ENCODE data around the gene UBAP1L.
A peak's percentile ranks its signal among the peaks of the same experiment; 100 is the strongest.

Gene UBAP1L

GRCh38 chr15:65086680-65087111 is 28.3 kb downstream of the UBAP1L start:
- TF ChIP-seq, protein P1, sequence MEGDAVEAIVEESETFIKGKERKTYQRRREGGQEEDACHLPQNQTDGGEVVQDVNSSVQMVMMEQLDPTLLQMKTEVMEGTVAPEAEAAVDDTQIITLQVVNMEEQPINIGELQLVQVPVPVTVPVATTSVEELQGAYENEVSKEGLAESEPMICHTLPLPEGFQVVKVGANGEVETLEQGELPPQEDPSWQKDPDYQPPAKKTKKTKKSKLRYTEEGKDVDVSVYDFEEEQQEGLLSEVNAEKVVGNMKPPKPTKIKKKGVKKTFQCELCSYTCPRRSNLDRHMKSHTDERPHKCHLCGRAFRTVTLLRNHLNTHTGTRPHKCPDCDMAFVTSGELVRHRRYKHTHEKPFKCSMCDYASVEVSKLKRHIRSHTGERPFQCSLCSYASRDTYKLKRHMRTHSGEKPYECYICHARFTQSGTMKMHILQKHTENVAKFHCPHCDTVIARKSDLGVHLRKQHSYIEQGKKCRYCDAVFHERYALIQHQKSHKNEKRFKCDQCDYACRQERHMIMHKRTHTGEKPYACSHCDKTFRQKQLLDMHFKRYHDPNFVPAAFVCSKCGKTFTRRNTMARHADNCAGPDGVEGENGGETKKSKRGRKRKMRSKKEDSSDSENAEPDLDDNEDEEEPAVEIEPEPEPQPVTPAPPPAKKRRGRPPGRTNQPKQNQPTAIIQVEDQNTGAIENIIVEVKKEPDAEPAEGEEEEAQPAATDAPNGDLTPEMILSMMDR (conservative IDR thresholded peaks at IDR 0.05; ENCODE audit: control insufficient read depth, insufficient read depth, low read depth, low read length) = peak; percentile 7
- H3K4me3 ChIP-seq (ENCODE audit: control insufficient read depth, low read depth, low read length) = no peak overlapping the region
- no peak for DNase-seq (ENCODE audit: low read depth)

DNA sequence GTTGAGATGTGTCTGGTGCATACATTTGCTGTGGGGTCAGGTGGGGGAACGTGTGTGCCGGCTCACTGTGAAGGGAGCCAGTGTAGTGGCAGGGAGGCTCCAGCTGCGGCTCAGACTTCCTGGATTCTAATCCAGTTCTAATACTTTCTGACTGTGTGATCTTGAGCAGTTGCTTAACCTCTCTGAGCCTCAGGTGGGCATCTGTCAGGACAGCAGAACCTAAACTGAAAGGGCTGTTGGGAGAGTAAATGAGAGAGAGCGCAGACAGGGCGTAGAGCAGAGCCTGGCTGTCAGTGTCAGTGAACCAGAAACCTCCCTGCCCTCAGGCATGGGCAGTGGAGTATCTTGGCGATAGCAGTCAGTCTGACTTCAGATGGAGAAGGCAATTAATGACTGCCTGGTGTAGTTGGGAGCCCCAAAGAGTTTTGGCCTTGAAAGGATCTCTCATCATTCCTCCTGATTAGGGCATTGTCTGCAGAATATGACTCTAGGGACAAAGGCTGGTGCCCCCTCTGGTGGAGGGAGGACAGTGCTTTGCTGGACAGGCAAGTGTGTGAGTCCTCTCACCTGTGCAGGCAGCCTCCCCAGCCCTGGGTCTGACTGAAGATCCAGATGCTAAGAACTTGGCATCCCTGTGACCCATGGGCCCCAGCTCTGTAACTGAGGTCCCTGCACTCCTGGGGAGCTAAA is 28.9 kb downstream of the UBAP1L start:
- TF ChIP-seq, protein P1 (conservative IDR thresholded peaks at IDR 0.05; ENCODE audit: control insufficient read depth, insufficient read depth, low read depth, low read length) = peak; percentile 56
- no peak overlapping the region for H3K4me3 ChIP-seq (ENCODE audit: control insufficient read depth, low read depth, low read length)
- DNase-seq (ENCODE audit: low read depth) = no peak

GRCh38 chr15:65085207-65085753 is 29.7 kb downstream of the UBAP1L start:
- TF ChIP-seq, protein P1 (conservative IDR thresholded peaks at IDR 0.05; ENCODE audit: control insufficient read depth, insufficient read depth, low read depth, low read length) = no peak
- H3K4me3 ChIP-seq (ENCODE audit: control insufficient read depth, low read depth, low read length) = no peak overlapping the region
- no peak for DNase-seq (ENCODE audit: low read depth)

DNA sequence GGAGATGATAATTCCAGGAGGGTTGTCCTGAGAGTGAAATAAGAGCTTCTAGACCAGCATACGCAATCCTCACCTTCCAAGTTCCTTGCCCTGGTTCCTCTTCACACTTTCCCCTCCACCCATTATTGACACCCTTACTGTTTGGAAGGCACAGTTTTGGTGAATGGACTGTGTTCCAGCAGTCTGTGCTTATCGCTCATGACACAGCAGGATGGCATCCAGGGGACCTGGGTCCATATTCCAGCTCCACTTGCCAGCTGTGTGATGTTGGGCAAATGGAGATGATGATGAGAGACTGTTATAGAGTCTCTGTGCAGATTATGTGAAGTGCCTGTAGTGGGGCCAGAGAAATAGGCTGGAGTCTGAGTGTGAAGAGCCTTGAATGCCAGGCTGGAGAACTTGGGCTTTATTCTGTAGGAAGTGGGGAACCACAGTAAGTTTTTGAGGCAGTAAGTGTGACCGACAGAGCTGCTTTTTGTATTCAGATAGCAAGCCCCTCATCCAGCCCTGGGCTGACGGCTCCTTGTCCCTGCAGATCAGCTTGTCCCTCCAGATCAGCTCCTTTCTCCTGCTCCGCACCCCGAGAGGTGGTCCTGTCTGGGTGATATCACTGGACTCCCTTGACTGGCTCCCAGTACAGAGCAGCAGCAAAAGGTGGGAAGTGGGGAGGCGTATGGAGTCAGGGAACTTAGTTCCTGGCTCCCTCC is 30.3 kb downstream of the UBAP1L start:
- TF ChIP-seq, protein P1 (conservative IDR thresholded peaks at IDR 0.05; ENCODE audit: control insufficient read depth, insufficient read depth, low read depth, low read length) = no peak
- H3K4me3 ChIP-seq (ENCODE audit: control insufficient read depth, low read depth, low read length) = no peak overlapping the region
- no peak for DNase-seq (ENCODE audit: low read depth)

- peak; percentile 26 for DNase-seq (ENCODE audit: low read depth)
- TF ChIP-seq, protein P1 (conservative IDR thresholded peaks at IDR 0.05; ENCODE audit: control insufficient read depth, insufficient read depth, low read depth, low read length) = peak; percentile 16
These were observed 31.7 kb downstream of the UBAP1L start for GRCh38 chr15:65083262-65083701.

DNA sequence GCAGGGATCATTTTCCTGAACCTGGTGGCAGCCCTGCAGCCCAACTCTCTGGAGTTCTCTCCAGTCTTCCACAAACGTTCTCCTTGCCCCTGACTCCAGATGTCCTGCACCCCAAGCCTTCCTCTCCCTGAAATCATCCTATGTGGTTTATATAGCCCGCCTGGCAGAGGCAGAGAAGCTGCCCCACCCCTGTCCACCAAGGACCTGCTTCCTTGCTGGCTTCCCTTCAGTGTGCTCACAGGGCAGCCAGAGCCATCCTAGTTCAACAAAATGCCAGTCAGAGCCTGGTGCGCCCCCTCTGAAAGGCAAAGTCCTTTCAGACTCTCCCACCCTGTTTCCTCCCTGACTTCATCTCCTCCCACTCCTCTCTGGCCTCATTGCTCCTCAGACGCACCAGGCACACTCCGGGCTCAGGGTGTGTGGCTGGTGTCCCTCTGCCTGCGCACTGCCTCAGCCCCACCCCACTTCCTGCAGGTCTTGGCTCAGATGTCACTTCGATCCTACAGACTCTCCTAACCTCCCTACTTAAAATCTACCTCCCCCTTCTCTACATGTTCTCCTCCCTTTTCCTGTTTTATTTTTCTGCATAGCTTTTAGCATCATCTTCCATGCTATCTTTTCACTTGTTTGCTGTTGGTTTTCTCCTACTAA is 32.6 kb downstream of the UBAP1L start:
- no peak for DNase-seq (ENCODE audit: low read depth)

More at GRCh38 chr15:65083262-65083701, 31.7 kb downstream of the UBAP1L start:
- H3K4me3 ChIP-seq (ENCODE audit: control insufficient read depth, low read depth, low read length) = no peak overlapping the region

More for the DNA sequence above, 32.6 kb downstream of the UBAP1L start:
- TF ChIP-seq, protein P1 (conservative IDR thresholded peaks at IDR 0.05; ENCODE audit: control insufficient read depth, insufficient read depth, low read depth, low read length) = no peak
- no peak overlapping the region for H3K4me3 ChIP-seq (ENCODE audit: control insufficient read depth, low read depth, low read length)
